Measurements from ENCODE around the gene KCNJ6.

GRCh38 chr21:37886120-37886519, 30.1 kb downstream of the KCNJ6 start:
- TF ChIP-seq CTBP1 (IDR thresholded peaks at IDR 0.05; ENCODE audit: borderline replicate concordance) (no peak), BHLHE40 (IDR thresholded peaks at IDR 0.05; ENCODE audit: borderline replicate concordance) (no peak), FOXM1 (IDR thresholded peaks at IDR 0.05; ENCODE audit: borderline replicate concordance) (no peak), PKNOX1 (IDR thresholded peaks at IDR 0.05) (no peak), ARNT (IDR thresholded peaks at IDR 0.05) (no peak), NFRKB (IDR thresholded peaks at IDR 0.05) (no peak), FOXK2 (IDR thresholded peaks at IDR 0.05) (no peak), SP1 (IDR thresholded peaks at IDR 0.05) (no peak), FOXA1 (IDR thresholded peaks at IDR 0.05) (no peak), LEF1 (IDR thresholded peaks at IDR 0.05; ENCODE audit: borderline replicate concordance) (no peak), ELF4 (IDR thresholded peaks at IDR 0.05) (no peak), HDGF (IDR thresholded peaks at IDR 0.05; ENCODE audit: borderline replicate concordance) (no peak), TARDBP (IDR thresholded peaks at IDR 0.05) (no peak)

Data from HEK293T (cell line).